Prostate gland (tissue), 2 donors: ENCODE data around the gene KCNK16.

Experiments used
- POLR2A ChIP-seq: fragments of 450-650 bp; IDR thresholded peaks from one replicate; pipeline ENCODE4 v1.6.1; 2016; ENCODE audit warnings: antibody characterized with exemption, mild to moderate bottlenecking
- POLR2AphosphoS5 ChIP-seq: sonication (generic); formaldehyde crosslinking; IDR thresholded peaks from one replicate; pipeline ENCODE4 v1.6.1; 2017; ENCODE audit warnings: antibody characterized with exemption
- TF ChIP-seq, protein P1 (sequence below), 4 experiments: fragments of 200-600 bp in 2 of 4; fragments of 450-650 bp in 2 of 4; sonication (generic) in 2 of 4; IDR thresholded peaks; 1 replicate in 3 of 4; 2 replicates in 1 of 4; pipeline ENCODE4 v1.5.1; 2016 to 2019; ENCODE audit warnings: antibody characterized with exemption in 4 of 4, mild to moderate bottlenecking in 2 of 4, moderate library complexity in 2 of 4

DNA sequence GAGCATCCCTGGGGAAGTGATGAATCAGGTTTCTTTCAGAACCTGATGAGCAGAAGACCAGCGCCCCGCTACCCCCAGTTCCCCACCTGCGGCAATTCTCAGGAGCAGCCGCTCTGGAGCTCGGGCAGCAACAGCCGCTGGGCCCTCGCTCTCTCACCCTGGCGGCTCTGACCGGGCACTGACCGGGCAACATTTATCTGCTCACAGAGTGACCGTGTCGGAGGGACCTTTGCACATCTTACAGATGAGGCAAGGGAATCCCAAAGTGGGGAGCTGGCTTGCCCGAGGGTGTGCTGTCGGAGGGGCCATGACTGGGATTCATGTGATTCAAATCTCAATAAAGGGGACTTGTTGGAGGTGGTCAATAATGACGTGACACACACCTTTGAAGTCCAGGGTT, 26.2 kb upstream of the KCNK16 start:
- TF ChIP-seq, protein P1, sequence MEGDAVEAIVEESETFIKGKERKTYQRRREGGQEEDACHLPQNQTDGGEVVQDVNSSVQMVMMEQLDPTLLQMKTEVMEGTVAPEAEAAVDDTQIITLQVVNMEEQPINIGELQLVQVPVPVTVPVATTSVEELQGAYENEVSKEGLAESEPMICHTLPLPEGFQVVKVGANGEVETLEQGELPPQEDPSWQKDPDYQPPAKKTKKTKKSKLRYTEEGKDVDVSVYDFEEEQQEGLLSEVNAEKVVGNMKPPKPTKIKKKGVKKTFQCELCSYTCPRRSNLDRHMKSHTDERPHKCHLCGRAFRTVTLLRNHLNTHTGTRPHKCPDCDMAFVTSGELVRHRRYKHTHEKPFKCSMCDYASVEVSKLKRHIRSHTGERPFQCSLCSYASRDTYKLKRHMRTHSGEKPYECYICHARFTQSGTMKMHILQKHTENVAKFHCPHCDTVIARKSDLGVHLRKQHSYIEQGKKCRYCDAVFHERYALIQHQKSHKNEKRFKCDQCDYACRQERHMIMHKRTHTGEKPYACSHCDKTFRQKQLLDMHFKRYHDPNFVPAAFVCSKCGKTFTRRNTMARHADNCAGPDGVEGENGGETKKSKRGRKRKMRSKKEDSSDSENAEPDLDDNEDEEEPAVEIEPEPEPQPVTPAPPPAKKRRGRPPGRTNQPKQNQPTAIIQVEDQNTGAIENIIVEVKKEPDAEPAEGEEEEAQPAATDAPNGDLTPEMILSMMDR (IDR thresholded peaks at IDR 0.05) = no peak
- TF ChIP-seq POLR2A = no peak
- TF ChIP-seq POLR2AphosphoS5 = no peak
